Right lung (tissue), 10 donors: ENCODE results near the gene GABARAP. TPM values are rescaled to one million over a fixed set of nuclear protein-coding genes. Genes with fewer than 3 reads are reported as not detected.

Source experiments
- DNase-seq, 2 donors: peaks; one replicate each; pipeline ENCODE4 v3.0.0-alpha.2; 2013
- long read RNA-seq, 8 donors: transcript quantifications; one replicate each; lab custom pipeline, GENCODE V29; 2026
- polyA plus RNA-seq, 5 donors: library from polyadenylated mRNA; unstranded; fragments of 120-200 nt; gene quantifications; one replicate each; pipeline versions ENCODE4 v1.2.1 to v1.2.3, GENCODE V29; 2013; ENCODE audit warnings: inconsistent platforms in 1 of 5, low replicate concordance in 1 of 5; ENCODE audit not compliant: insufficient read length in 5 of 5, insufficient read depth in 1 of 5

The GABARAP gene
- polyA plus RNA-seq, result 100 to 1,000 TPM; 375 to 529 (median 415) TPM
- long read RNA-seq, donor 1, transcript GABARAP-204 (3 exons, 837 nt), result minor isoform, 29 of 465 reads
- long read RNA-seq, donor 1, transcript GABARAP-205 (3 exons, 476 nt), result minor isoform, 11 of 465 reads
- long read RNA-seq, donor 1, transcript GABARAP-201 (4 exons, 1,634 nt), result major isoform, 422 of 465 reads
- long read RNA-seq, donor 1, partial matches to known transcripts, result 0 of 465 reads
- long read RNA-seq, donor 1, other reads (novel, unspliced or antisense), result 0 of 465 reads
- long read RNA-seq, donor 2, transcript GABARAP-204 (3 exons, 837 nt), result minor isoform, 10 of 257 reads
- long read RNA-seq, donor 2, transcript GABARAP-201 (4 exons, 1,634 nt), result major isoform, 244 of 257 reads
- long read RNA-seq, donor 2, partial matches to known transcripts, result 0 of 257 reads
- long read RNA-seq, donor 2, other reads (novel, unspliced or antisense), result 0 of 257 reads
- long read RNA-seq, donor 3, transcript GABARAP-201 (4 exons, 1,634 nt), result major isoform, 311 of 339 reads
- long read RNA-seq, donor 3, transcript GABARAP-204 (3 exons, 837 nt), result minor isoform, 21 of 339 reads
- long read RNA-seq, donor 3, partial matches to known transcripts, result 0 of 339 reads
- long read RNA-seq, donor 3, other reads (novel, unspliced or antisense), result 0 of 339 reads
- long read RNA-seq, donor 4, transcript GABARAP-201 (4 exons, 1,634 nt), result major isoform, 192 of 203 reads
- long read RNA-seq, donor 4, transcript GABARAP-204 (3 exons, 837 nt), result minor isoform, 9 of 203 reads
- long read RNA-seq, donor 4, partial matches to known transcripts, result 0 of 203 reads
- long read RNA-seq, donor 4, other reads (novel, unspliced or antisense), result 0 of 203 reads
- long read RNA-seq, donor 5, transcript GABARAP-201 (4 exons, 1,634 nt), result major isoform, 465 of 500 reads
- long read RNA-seq, donor 5, transcript GABARAP-205 (3 exons, 476 nt), result minor isoform, 13 of 500 reads
- long read RNA-seq, donor 5, transcript GABARAP-204 (3 exons, 837 nt), result minor isoform, 17 of 500 reads
- long read RNA-seq, donor 5, partial matches to known transcripts, result 0 of 500 reads
- long read RNA-seq, donor 5, other reads (novel, unspliced or antisense), result 0 of 500 reads
- long read RNA-seq, donor 6, transcript GABARAP-205 (3 exons, 476 nt), result minor isoform, 6 of 475 reads
- long read RNA-seq, donor 6, transcript GABARAP-201 (4 exons, 1,634 nt), result major isoform, 450 of 475 reads
- long read RNA-seq, donor 6, transcript GABARAP-204 (3 exons, 837 nt), result minor isoform, 8 of 475 reads
- long read RNA-seq, donor 6, partial matches to known transcripts, result 0 of 475 reads
- long read RNA-seq, donor 6, other reads (novel, unspliced or antisense), result 8 of 475 reads
- long read RNA-seq, donor 7, transcript GABARAP-204 (3 exons, 837 nt), result minor isoform, 10 of 305 reads
- long read RNA-seq, donor 7, transcript GABARAP-201 (4 exons, 1,634 nt), result major isoform, 291 of 305 reads
- long read RNA-seq, donor 7, partial matches to known transcripts, result 0 of 305 reads
- long read RNA-seq, donor 7, other reads (novel, unspliced or antisense), result 0 of 305 reads
- long read RNA-seq, donor 8, transcript GABARAP-201 (4 exons, 1,634 nt), result major isoform, 135 of 145 reads
- long read RNA-seq, donor 8, partial matches to known transcripts, result 0 of 145 reads
- long read RNA-seq, donor 8, other reads (novel, unspliced or antisense), result 0 of 145 reads

DNA sequence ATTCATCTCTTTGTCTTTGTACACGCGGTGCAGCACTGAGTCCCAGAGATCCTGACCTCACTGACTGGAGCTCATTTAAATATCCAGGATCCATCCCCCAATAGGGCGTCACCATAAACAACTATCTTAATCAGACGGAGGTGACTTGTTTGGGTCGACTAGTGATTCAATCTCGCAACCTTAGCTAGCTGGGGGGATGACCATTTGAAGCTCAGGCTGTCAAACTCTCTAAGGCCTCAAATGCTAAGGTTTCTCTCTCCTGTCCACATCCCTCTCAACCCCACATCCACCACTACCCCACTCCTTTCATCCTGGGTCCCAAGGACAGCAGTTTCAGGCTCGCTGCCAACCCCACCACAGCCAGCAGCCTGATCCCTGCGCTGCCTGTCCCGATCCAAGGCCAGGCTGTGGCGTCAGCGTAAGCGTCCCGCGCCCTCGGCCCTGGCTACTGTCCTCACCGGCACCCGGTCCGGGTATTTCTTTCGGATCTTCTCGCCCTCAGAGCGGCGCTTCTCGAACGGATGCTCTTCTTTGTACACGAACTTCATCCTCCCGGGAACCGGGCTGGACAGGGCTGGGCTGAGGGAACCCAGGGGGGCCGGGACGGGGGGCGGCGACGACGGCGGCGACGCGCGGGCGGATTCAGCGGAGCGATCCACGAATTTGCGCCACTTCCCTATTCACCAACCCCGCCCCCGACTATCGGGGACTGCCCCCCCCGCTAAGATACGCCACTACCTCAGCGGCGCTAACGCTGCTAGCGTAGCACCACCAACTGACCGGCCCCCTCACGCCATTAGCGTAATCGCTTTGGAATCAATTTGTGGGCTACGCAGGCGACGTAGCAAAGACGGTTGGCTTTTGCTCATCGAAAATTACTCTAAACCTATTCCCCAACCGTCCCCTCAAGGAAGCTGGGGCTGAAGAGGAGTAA is at the start of gene GABARAP:
GABARAP (minus strand) TSS at position 667 of the 934 bp plus-strand sequence; CDS start at position 548, 119 bp downstream.
- peak; percentile 97 to 98 for DNase-seq

GRCh38 chr17:7290685-7291084 is 48.4 kb upstream of the GABARAP start:
- no peak for DNase-seq

- DNase-seq, result no peak
Measured at GRCh38 chr17:7290166-7290565, 47.9 kb upstream of the GABARAP start.

DNA sequence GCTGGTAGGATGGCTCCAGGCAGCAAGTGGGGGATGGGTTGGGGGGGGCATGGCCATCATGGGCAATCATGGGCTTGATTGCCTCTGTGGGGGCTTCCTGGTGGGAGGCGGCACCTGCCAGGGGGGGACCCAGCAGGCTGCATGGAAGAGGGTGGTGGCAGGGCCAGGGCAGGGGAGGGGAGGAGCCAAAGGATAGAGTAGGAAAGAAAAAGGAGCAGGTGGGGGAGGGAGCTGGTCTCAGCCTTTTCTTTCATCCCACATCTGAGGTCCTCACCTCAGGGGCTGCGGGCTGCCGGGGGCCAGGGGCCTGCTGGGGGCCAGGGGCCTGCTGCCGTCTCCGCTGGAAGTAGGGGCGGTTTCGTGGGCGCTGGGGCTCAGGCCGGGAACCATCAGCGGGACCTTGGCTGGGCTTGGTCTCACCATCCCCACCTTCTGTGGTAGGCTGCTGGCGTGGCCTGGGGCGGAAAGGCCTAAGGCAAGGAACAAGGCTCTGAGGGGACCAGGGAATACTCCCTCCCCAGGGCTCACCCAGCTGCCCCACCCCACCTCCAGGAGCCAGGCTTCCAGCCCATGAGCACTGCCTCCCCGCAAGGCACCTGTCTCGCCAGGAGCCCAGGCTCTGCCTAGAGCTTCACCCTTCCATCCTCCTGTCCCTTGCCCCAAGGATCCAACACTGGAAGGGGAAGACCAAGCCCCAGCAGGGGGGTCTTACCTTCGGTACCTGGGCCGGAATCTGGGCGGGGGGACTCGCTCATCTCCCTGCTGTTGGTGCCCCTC is 47.2 kb upstream of the GABARAP start:
- DNase-seq, result no peak

- DNase-seq, result no peak
Measured at GRCh38 chr17:7285679-7286078, 43.4 kb upstream of the GABARAP start.

GRCh38 chr17:7284911-7285310 is 42.7 kb upstream of the GABARAP start:
- DNase-seq, result no peak

DNA sequence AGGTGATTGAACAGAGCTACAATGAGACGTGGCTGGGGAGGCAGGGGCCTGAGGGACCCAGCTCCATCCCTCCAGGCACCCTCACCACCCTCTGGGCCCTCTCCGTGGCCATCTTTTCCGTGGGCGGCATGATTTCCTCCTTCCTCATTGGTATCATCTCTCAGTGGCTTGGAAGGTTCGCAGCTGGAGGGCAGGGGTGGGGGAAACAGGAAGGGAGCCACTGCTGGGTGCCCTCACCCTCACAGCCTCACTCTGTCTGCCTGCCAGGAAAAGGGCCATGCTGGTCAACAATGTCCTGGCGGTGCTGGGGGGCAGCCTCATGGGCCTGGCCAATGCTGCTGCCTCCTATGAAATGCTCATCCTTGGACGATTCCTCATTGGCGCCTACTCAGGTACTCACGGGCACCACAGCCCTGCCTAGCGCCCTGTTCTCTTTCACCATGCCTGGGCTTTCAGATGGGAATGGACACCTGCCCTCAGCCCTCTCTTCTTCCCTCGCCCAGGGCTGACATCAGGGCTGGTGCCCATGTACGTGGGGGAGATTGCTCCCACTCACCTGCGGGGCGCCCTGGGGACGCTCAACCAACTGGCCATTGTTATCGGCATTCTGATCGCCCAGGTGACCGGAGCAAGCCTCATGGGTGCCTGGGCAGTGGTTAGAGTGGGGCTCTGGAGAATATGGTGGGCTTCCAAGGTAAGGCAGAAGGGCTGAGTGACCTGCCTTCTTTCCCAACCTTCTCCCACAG is 41.4 kb upstream of the GABARAP start:
- DNase-seq, result no peak

GRCh38 chr17:7282752-7283321 is 40.6 kb upstream of the GABARAP start:
- DNase-seq, result no peak

DNA sequence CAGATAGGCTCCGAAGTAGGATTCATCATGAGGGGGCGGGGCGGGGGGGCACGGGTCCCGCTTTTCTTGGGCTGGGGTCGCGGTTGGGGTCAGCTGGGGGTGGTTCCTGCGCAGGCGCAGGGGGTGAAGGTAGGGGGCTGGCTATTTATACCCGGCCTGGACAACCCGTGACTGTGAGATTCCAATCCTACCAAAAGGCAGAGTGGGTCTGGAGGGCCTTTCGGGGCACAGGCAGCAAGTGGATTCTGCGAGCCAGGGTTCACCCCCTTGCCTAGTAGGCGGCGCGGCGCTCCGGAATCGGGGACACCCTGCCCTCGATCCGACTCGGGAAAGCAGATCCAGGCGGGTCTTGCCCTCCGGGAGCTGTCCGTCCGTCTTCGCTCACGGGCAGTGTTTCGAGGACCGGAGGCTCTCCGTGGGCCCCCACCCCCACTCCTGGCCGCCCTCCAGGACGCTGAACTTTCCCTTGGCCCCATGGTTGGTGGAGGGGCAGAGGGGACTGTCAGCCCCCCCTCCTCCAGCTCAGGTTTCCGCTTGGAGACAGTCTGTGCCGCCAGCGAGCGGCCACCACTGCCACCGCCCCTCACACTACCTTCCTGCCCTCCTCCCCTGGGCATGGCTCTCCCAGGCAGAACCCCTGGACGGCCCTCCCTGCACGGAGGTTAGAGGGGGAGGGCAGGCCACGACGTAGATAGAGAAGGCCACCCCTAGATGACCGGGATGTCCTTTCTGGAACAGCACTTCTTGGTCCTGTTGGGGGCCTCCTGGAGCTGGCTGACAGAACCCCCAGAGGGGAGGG is 39.9 kb upstream of the GABARAP start:
- peak in 1 of 2 donors; percentile 33 for DNase-seq

- DNase-seq, result peak; percentile 87 to 89
Measured at GRCh38 chr17:7281074-7281952, 39.1 kb upstream of the GABARAP start, which contains the start of gene SLC2A4. Gene SLC2A4, plus strand, starts transcription at chr17:7281718. Its CDS starts 217 bp downstream, at chr17:7281935.

DNA sequence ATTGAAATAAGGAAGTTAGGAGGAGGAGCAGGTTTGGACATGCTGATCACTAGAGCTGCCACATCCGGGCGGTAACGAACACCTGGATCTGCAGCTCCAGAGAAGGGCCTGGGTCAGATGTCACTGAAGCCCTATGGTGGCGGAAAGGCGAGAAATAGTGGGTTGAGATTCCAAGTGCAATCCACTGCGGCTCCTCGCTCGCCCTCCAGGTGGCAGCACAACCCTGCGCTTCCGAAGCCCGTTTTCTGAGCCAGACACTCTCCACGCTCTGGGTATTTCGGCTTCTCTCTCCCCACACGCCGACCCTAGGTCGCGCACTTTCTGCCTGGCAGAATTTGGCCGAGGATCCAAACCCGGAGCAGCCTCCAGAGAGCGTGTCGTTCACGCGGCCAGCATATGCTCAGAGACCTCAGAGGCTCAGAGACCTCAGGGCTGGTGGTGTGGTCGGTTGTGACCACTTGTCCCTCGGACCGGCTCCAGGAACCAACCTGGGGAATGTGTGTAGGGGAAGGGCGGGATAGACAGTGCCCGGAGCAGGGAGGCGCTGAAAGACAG is 38.3 kb upstream of the GABARAP start:
- DNase-seq, result peak; percentile 76 to 82

DNA sequence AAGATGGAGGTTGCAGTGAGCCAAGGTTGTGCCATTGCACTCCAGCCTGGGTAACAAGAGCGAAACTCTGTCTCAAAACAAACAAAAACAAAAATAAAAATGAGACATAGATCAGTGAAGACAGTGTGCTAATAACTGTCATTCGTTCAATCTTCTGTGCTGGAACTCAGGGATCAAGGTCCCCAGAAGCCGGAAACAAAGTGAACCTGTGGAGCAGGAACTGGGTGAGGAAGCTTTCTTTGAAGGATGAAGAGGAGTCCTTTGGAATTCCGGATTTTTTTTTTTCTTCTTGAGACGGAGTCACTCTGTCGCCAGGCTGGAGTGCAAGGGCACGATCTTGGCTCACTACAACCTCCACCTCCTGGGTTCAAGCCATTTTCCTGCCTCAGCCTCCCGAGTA is 37.2 kb upstream of the GABARAP start:
- no peak for DNase-seq

- DNase-seq, result no peak
Measured at GRCh38 chr17:7266784-7267183, 24.5 kb upstream of the GABARAP start.

DNA sequence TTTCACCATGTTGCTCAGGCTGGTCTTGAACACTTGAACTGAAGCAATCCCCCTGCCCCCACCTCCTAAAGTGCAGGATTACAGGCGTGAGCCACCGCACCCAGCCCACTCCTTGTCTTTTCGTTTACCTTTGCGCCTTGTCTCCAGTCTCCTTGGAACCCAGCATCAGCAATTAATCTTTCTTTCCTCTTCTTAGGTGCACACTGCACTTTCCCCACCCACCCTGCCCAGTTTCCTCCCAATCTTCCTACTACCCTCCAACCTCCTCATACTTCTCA is 21.5 kb upstream of the GABARAP start:
- no peak for DNase-seq
